IMR-90 (cell line): ENCODE results near the gene PLA2G4D. TPM values are rescaled to one million over a fixed set of nuclear protein-coding genes. Genes with fewer than 3 reads are reported as not detected.

Source experiments
- ATAC-seq: fragments of 200-7000 bp; cut with Tn5 transposase; 2 replicates; pipeline ENCODE4 v1.9.1; 2020; ENCODE audit warnings: low read depth, mild to moderate bottlenecking, moderate library complexity
- BruUV-seq: library from RNA; stranded (reverse); fragments of 400-500 nt; replicated peaks from 2 replicates; lab custom pipeline; 2021; lab: Mats Ljungman, UMichigan
- CTCF ChIA-PET: fragments of 300-600 bp; formaldehyde crosslinking; extraction: SDS; loops from one replicate; lab custom pipeline; 2021; ENCODE audit warnings: antibody characterized with exemption; lab: Yijun Ruan, JAX
- POLR2A ChIA-PET: fragments of 300-600 bp; sonication (Branson Sonifier 250); formaldehyde crosslinking; loops from one replicate; lab custom pipeline; 2022; ENCODE audit warnings: antibody characterized with exemption; ENCODE audit not compliant: unreplicated experiment; lab: Charles Lee
- DNase-seq: peaks from one replicate; pipeline ENCODE4 v3.0.0; 2013
- H2AFZ ChIP-seq: replicated peaks from 2 replicates; pipeline ENCODE3; 2013; ENCODE audit warnings: low read length, mild to moderate bottlenecking; ENCODE audit not compliant: poor library complexity
- H2AK5ac ChIP-seq: 2 replicates; pipeline ENCODE4 v1.6.1; 2013; ENCODE audit warnings: low read depth, low read length, inconsistent platforms
- H2AK9ac ChIP-seq: replicated peaks from 2 replicates; pipeline ENCODE3; 2013; ENCODE audit warnings: mild to moderate bottlenecking, low read depth, low read length, moderate library complexity; ENCODE audit not compliant: poor library complexity
- H2BK120ac ChIP-seq: 2 replicates; pipeline ENCODE4 v1.6.1; 2013; ENCODE audit warnings: low read depth, low read length, inconsistent platforms
- H2BK15ac ChIP-seq: 3 replicates; pipeline ENCODE4 v1.6.1; 2013; ENCODE audit warnings: low read depth, low read length, inconsistent platforms
- H2BK20ac ChIP-seq: 2 replicates; pipeline ENCODE4 v1.6.1; 2013; ENCODE audit warnings: low read depth, mild to moderate bottlenecking, inconsistent platforms, low read length, moderate library complexity
- H2BK5ac ChIP-seq: 2 replicates; pipeline ENCODE4 v1.6.1; 2013; ENCODE audit warnings: mild to moderate bottlenecking, low read depth, low read length, inconsistent platforms; ENCODE audit not compliant: poor library complexity, severe bottlenecking
- H3K14ac ChIP-seq: replicated peaks from 2 replicates; pipeline ENCODE4 v1.6.1; 2013; ENCODE audit warnings: low read depth, low read length, inconsistent platforms
- H3K18ac ChIP-seq: 2 replicates; pipeline ENCODE4 v1.6.1; 2013; ENCODE audit warnings: low read depth, low read length, control low read depth
- H3K23ac ChIP-seq: 2 replicates; pipeline ENCODE4 v1.6.1; 2013; ENCODE audit warnings: low read depth, low read length, inconsistent platforms
- H3K27ac ChIP-seq: 2 replicates; pipeline ENCODE4 v1.5.1; 2013; ENCODE audit warnings: mild to moderate bottlenecking, control low read depth, low read length; ENCODE audit not compliant: insufficient read depth
- H3K27me3 ChIP-seq: 2 replicates; pipeline ENCODE4 v1.6.1; 2013; ENCODE audit warnings: low read length; ENCODE audit not compliant: control insufficient read depth, insufficient read depth
- H3K36me3 ChIP-seq: 2 replicates; pipeline ENCODE4 v1.6.1; 2013; ENCODE audit warnings: low read length, mixed read lengths; ENCODE audit not compliant: control insufficient read depth, insufficient read depth
- H3K4ac ChIP-seq: 2 replicates; pipeline ENCODE4 v1.6.1; 2013; ENCODE audit warnings: low read depth, low read length, inconsistent platforms
- H3K4me1 ChIP-seq: 2 replicates; pipeline ENCODE4 v1.6.1; 2013; ENCODE audit warnings: low read length, mixed read lengths; ENCODE audit not compliant: control insufficient read depth, insufficient read depth
- H3K4me2 ChIP-seq: 2 replicates; pipeline ENCODE4 v1.6.1; 2013; ENCODE audit warnings: low read depth, mild to moderate bottlenecking, control low read depth, low read length, moderate library complexity
- H3K4me3 ChIP-seq: 2 replicates; pipeline ENCODE4 v1.5.1; 2013; ENCODE audit warnings: low read depth, mild to moderate bottlenecking, control low read depth, low read length, moderate library complexity; ENCODE audit not compliant: insufficient read depth
- H3K56ac ChIP-seq: 2 replicates; pipeline ENCODE4 v1.6.1; 2013; ENCODE audit warnings: low read length, inconsistent platforms; ENCODE audit not compliant: insufficient read depth; ENCODE audit errors: extremely low read depth
- H3K79me1 ChIP-seq, 2 experiments: 2 replicates each; pipeline ENCODE4 v1.6.1; 2013; ENCODE audit warnings: low read length in 2 of 2, inconsistent platforms in 1 of 2, low read depth in 1 of 2
- H3K9ac ChIP-seq: 2 replicates; pipeline ENCODE4 v1.6.1; 2013; ENCODE audit warnings: low read depth, low read length, control low read depth
- H3K9me1 ChIP-seq: 2 replicates; pipeline ENCODE4 v1.6.1; 2013; ENCODE audit warnings: low read length, inconsistent platforms; ENCODE audit not compliant: insufficient read depth
- H3K9me3 ChIP-seq: 2 replicates; pipeline ENCODE4 v1.6.1; 2013; ENCODE audit warnings: low read length; ENCODE audit not compliant: control insufficient read depth, insufficient read depth
- H4K20me1 ChIP-seq: 2 replicates; pipeline ENCODE4 v1.6.1; 2013; ENCODE audit warnings: low read length, inconsistent platforms; ENCODE audit not compliant: insufficient read depth
- H4K5ac ChIP-seq: 2 replicates; pipeline ENCODE4 v1.6.1; 2013; ENCODE audit warnings: mild to moderate bottlenecking, low read depth, low read length, control low read depth
- H4K8ac ChIP-seq, 2 experiments: 2 replicates each; pipeline ENCODE4 v1.6.1; 2013; ENCODE audit warnings: low read depth in 2 of 2, low read length in 2 of 2, control low read depth in 1 of 2, inconsistent platforms in 1 of 2
- H4K91ac ChIP-seq: 2 replicates; pipeline ENCODE4 v1.6.1; 2013; ENCODE audit warnings: low read depth, low read length, inconsistent platforms; ENCODE audit not compliant: insufficient read depth
- BHLHE40 ChIP-seq: fragments of 150-350 bp; IDR thresholded peaks from 2 replicates; pipeline ENCODE4 v1.6.1; 2016; ENCODE audit warnings: mild to moderate bottlenecking, low read depth, low read length
- CEBPB ChIP-seq: IDR thresholded peaks from 2 replicates; pipeline ENCODE4 v1.6.1; 2012; ENCODE audit warnings: low read depth, low read length, improper control_type of control experiment
- CHD1 ChIP-seq: IDR thresholded peaks from 2 replicates; pipeline ENCODE4 v1.6.1; 2012; ENCODE audit warnings: low read depth, low read length, improper control_type of control experiment
- CTCF ChIP-seq: conservative IDR thresholded peaks from 2 replicates; pipeline ENCODE4 v1.5.1; 2012; ENCODE audit warnings: mild to moderate bottlenecking, low read depth, low read length, improper control_type of control experiment
- FOS ChIP-seq: fragments of 150-350 bp; IDR thresholded peaks from 2 replicates; pipeline ENCODE4 v1.6.1; 2016; ENCODE audit warnings: low read depth, low read length
- MAZ ChIP-seq: IDR thresholded peaks from 2 replicates; pipeline ENCODE4 v1.6.1; 2012; ENCODE audit warnings: low read depth, mild to moderate bottlenecking, low read length, improper control_type of control experiment, moderate library complexity, borderline replicate concordance
- MXI1 ChIP-seq: IDR thresholded peaks from 2 replicates; pipeline ENCODE4 v1.6.1; 2012; ENCODE audit warnings: low read depth, mild to moderate bottlenecking, low read length, moderate library complexity, borderline replicate concordance
- NFE2L2 ChIP-seq: fragments of 150-350 bp; IDR thresholded peaks from 2 replicates; pipeline ENCODE4 v1.6.1; 2016; ENCODE audit warnings: low read depth, mild to moderate bottlenecking, low read length
- POLR2A ChIP-seq: IDR thresholded peaks from 2 replicates; pipeline ENCODE4 v1.6.1; 2012; ENCODE audit warnings: mild to moderate bottlenecking, low read depth, low read length
- RAD21 ChIP-seq: IDR thresholded peaks from 2 replicates; pipeline ENCODE4 v1.6.1; 2012; ENCODE audit warnings: low read length, improper control_type of control experiment
- RCOR1 ChIP-seq: IDR thresholded peaks from 2 replicates; pipeline ENCODE4 v1.6.1; 2012; ENCODE audit warnings: mild to moderate bottlenecking, low read length, improper control_type of control experiment; ENCODE audit not compliant: insufficient replicate concordance
- SMC3 ChIP-seq: fragments of 150-350 bp; IDR thresholded peaks from 2 replicates; pipeline ENCODE4 v1.6.1; 2016; ENCODE audit warnings: low read depth, mild to moderate bottlenecking, antibody characterized with exemption, low read length, moderate library complexity
- WGBS, 2 experiments: methylation state at CpG; one replicate each; pipeline versions ENCODE4 v1.1.5 to v1.1.7; 2013; ENCODE audit warnings: missing lambda C conversion rate in 2 of 2; ENCODE audit not compliant: insufficient read length in 1 of 2; ENCODE audit errors: extremely low coverage in 2 of 2; 5-methylcytosine and 5-hydroxymethylcytosine counted together
- dilution Hi-C: fragments of 300-500 bp; cut with HindIII; formaldehyde crosslinking; loops from one replicate; pipeline ENCODE4 v1.14.3; 2018; ENCODE audit warnings: low sequenced_read_pairs; ENCODE audit not compliant: unreplicated experiment
- in situ Hi-C: fragments of 300-500 bp; cut with MboI; formaldehyde crosslinking; loops from 3 replicates; pipeline ENCODE4 v1.14.3; 2019; ENCODE audit warnings: low sequenced_read_pairs, inconsistent platforms, mixed read lengths
- intact Hi-C: fragments of 100-400 bp; cut with micrococcal nuclease; formaldehyde crosslinking; loops from 2 replicates; pipeline ENCODE4 v1.10.0; 2022
- polyA plus RNA-seq, 3 experiments: library from polyadenylated mRNA; depleted of rRNA; stranded (reverse); fragments of >200 nt; gene quantifications; 2 replicates each; pipeline ENCODE4 v1.2.3, GENCODE V29; 2012; ENCODE audit warnings: low replicate concordance in 1 of 3
- total RNA-seq: library from RNA; depleted of rRNA; stranded (reverse); fragments of >200 nt; gene quantifications from 2 replicates; pipeline ENCODE4 v1.2.3, GENCODE V29; 2012
- TF ChIP-seq, protein P1 (sequence below): fragments of 150-350 bp; IDR thresholded peaks from 2 replicates; pipeline ENCODE4 v1.6.1; 2016; ENCODE audit warnings: low read depth, mild to moderate bottlenecking, low read length, moderate library complexity, borderline replicate concordance
- TF ChIP-seq, protein P2 (sequence below): fragments of 150-350 bp; IDR thresholded peaks from 2 replicates; pipeline ENCODE4 v1.6.1; 2017; ENCODE audit warnings: mild to moderate bottlenecking, antibody characterized with exemption, low read length, low read depth

Gene PLA2G4D
- total and polyA plus RNA-seq, 2 of the 4 experiments (the other 2 are of a cell fraction): not detected

GRCh38 chr15:42131826-42132806, 37.8 kb upstream of the PLA2G4D start:
- intact Hi-C loops: no loop called here
- no peaks in the 10 kb centered on the region for H3K4me1 ChIP-seq
- no TSS peak for BruUV-seq
- H3K9me3 ChIP-seq: no peaks in the 10 kb centered on the region
- no peak overlapping the region for H2AK5ac ChIP-seq
- no peak overlapping the region for H2BK15ac ChIP-seq
- H3K36me3 ChIP-seq: no peaks in the 10 kb centered on the region
- H2BK5ac ChIP-seq: no peak overlapping the region
- H4K20me1 ChIP-seq: no peaks in the 10 kb centered on the region
- no peak overlapping the region for H2BK120ac ChIP-seq
- no peak overlapping the region for H3K4me2 ChIP-seq
- dilution Hi-C loops: no loop called here
- H4K91ac ChIP-seq: no peak overlapping the region
- H3K56ac ChIP-seq: no peak overlapping the region
- H4K8ac ChIP-seq: no peak overlapping the region
- ChIA-PET CTCF (no interaction called here), POLR2A (no interaction called here)
- H3K27ac ChIP-seq: no peak overlapping the region
- no peak overlapping the region for H2BK20ac ChIP-seq
- H3K18ac ChIP-seq: no peak overlapping the region
- no peak overlapping the region for H2AK9ac ChIP-seq
- no peak overlapping the region for H3K23ac ChIP-seq
- no peak overlapping the region for H2AFZ ChIP-seq
- no peaks in the 10 kb centered on the region for H3K9me1 ChIP-seq
- H3K27me3 ChIP-seq: peaks cover 39% of the 10 kb centered on the region
- H3K79me1 ChIP-seq: no peaks in the 10 kb centered on the region
- ATAC-seq (no peak), DNase-seq (no peak)
- H3K4me3 ChIP-seq: no peak overlapping the region
- H3K9ac ChIP-seq: no peak overlapping the region
- H3K14ac ChIP-seq: no peak overlapping the region
- WGBS, 2 experiments: 100% methylated on average over 1 of the region's 9 CpGs; no CpG with 5 or more reads in 1 of the 2 experiments
- H4K5ac ChIP-seq: no peak overlapping the region
- H3K4ac ChIP-seq: no peak overlapping the region
- in situ Hi-C loops: no loop called here
- no peak for TF ChIP-seq CHD1
- no peak for TF ChIP-seq MXI1
- TF ChIP-seq FOS: no peak
- no peak for TF ChIP-seq SMC3
- TF ChIP-seq BHLHE40: no peak
- TF ChIP-seq, protein P1, sequence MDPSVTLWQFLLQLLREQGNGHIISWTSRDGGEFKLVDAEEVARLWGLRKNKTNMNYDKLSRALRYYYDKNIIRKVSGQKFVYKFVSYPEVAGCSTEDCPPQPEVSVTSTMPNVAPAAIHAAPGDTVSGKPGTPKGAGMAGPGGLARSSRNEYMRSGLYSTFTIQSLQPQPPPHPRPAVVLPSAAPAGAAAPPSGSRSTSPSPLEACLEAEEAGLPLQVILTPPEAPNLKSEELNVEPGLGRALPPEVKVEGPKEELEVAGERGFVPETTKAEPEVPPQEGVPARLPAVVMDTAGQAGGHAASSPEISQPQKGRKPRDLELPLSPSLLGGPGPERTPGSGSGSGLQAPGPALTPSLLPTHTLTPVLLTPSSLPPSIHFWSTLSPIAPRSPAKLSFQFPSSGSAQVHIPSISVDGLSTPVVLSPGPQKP: no peak
- no peak for TF ChIP-seq POLR2A
- TF ChIP-seq CEBPB: no peak
- no peak for TF ChIP-seq MAZ
- no peak for TF ChIP-seq RAD21
- TF ChIP-seq, protein P2, sequence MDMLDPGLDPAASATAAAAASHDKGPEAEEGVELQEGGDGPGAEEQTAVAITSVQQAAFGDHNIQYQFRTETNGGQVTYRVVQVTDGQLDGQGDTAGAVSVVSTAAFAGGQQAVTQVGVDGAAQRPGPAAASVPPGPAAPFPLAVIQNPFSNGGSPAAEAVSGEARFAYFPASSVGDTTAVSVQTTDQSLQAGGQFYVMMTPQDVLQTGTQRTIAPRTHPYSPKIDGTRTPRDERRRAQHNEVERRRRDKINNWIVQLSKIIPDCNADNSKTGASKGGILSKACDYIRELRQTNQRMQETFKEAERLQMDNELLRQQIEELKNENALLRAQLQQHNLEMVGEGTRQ: no peak
- TF ChIP-seq NFE2L2: no peak
- no peak for TF ChIP-seq CTCF
- TF ChIP-seq RCOR1: no peak
